HepG2 (cell line): ENCODE data around the gene GRHPR. TPM values are rescaled to one million over a fixed set of nuclear protein-coding genes. Genes with fewer than 3 reads are reported as not detected.

Source experiments
- AHR ChIP-seq: IDR thresholded peaks from 2 replicates; pipeline ENCODE4 v1.6.1; 2018; ENCODE audit warnings: missing genetic modification reagents, missing compliant biosample characterization
- CREB1 ChIP-seq, 2 experiments: fragments of 450-650 bp in 1 of 2; IDR thresholded peaks; 2 replicates each; pipeline ENCODE4 v1.6.1; 2016 to 2017; ENCODE audit warnings: control low read depth in 1 of 2, mild to moderate bottlenecking in 1 of 2, missing compliant biosample characterization in 1 of 2, missing genetic modification characterization in 1 of 2
- FOSL1 ChIP-seq: sonication (generic); formaldehyde crosslinking; IDR thresholded peaks from 2 replicates; pipeline ENCODE4 v1.9.0; 2021; ENCODE audit warnings: missing genetic modification reagents, borderline replicate concordance
- LRRFIP1 ChIP-seq: sonication (generic); formaldehyde crosslinking; conservative IDR thresholded peaks from 2 replicates; pipeline ENCODE4 v1.4.0; 2020; ENCODE audit warnings: missing genetic modification reagents
- MAFG ChIP-seq: sonication (generic); formaldehyde crosslinking; IDR thresholded peaks from 2 replicates; pipeline ENCODE4 v1.5.1; 2020; ENCODE audit warnings: mild to moderate bottlenecking, missing genetic modification reagents
- NCOR1 ChIP-seq: fragments of 200-600 bp; sonication (generic); IDR thresholded peaks from 2 replicates; pipeline ENCODE4 v1.7.0; 2017; ENCODE audit warnings: antibody characterized with exemption, low read length, borderline replicate concordance
- NFE2L1 ChIP-seq: sonication (generic); formaldehyde crosslinking; IDR thresholded peaks from 2 replicates; pipeline ENCODE4 v1.4.0; 2020; ENCODE audit warnings: missing genetic modification reagents, mild to moderate bottlenecking, borderline replicate concordance
- POGZ ChIP-seq: sonication (generic); formaldehyde crosslinking; IDR thresholded peaks from 2 replicates; pipeline ENCODE4 v1.4.0; 2020; ENCODE audit warnings: mild to moderate bottlenecking, missing genetic modification reagents
- SP4 ChIP-seq: sonication (generic); formaldehyde crosslinking; IDR thresholded peaks from 2 replicates; pipeline ENCODE4 v1.8.1; 2023; ENCODE audit warnings: mild to moderate bottlenecking, missing genetic modification reagents
- SUZ12 ChIP-seq: fragments of 150-350 bp; IDR thresholded peaks from 2 replicates; pipeline ENCODE4 v1.6.1; 2014; ENCODE audit warnings: low read depth, low read length
- TBX3 ChIP-seq: fragments of 450-650 bp; IDR thresholded peaks from 2 replicates; pipeline ENCODE4 v1.6.1; 2017; ENCODE audit warnings: antibody characterized with exemption, mild to moderate bottlenecking, inconsistent platforms, borderline replicate concordance
- TRIM24 ChIP-seq: sonication (generic); formaldehyde crosslinking; IDR thresholded peaks from 2 replicates; pipeline ENCODE4 v1.8.0; 2022; ENCODE audit warnings: mild to moderate bottlenecking, missing genetic modification reagents
- ZBED4 ChIP-seq: sonication (generic); formaldehyde crosslinking; IDR thresholded peaks from 2 replicates; pipeline ENCODE4 v1.4.0; 2020; ENCODE audit warnings: missing genetic modification reagents, borderline replicate concordance
- ZBTB33 ChIP-seq: sonication (generic); formaldehyde crosslinking; IDR thresholded peaks from 2 replicates; pipeline ENCODE4 v1.4.0; 2020; ENCODE audit warnings: missing genetic modification reagents
- ZFP37 ChIP-seq: sonication (generic); formaldehyde crosslinking; IDR thresholded peaks from 2 replicates; pipeline ENCODE4 v1.4.0; 2020; ENCODE audit warnings: missing genetic modification reagents, borderline replicate concordance
- ZNF3 ChIP-seq: IDR thresholded peaks from 2 replicates; pipeline ENCODE4 v1.7.0; 2017; ENCODE audit warnings: inconsistent platforms
- ZNF343 ChIP-seq: sonication (generic); formaldehyde crosslinking; IDR thresholded peaks from 2 replicates; pipeline ENCODE4 v1.4.0; 2020; ENCODE audit warnings: mild to moderate bottlenecking, missing genetic modification reagents
- ZNF510 ChIP-seq: sonication (generic); formaldehyde crosslinking; IDR thresholded peaks from 2 replicates; pipeline ENCODE4 v1.4.0; 2020; ENCODE audit warnings: low read depth, mild to moderate bottlenecking, missing genetic modification reagents
- polyA plus RNA-seq, 8 experiments: library from polyadenylated mRNA; depleted of rRNA in 3 of 8; stranded (reverse) in 7 of 8; unstranded in 1 of 8; fragments of >200 nt; fragmentation: Illumina TruSeq in 4 of 8; extraction: Trizol in 4 of 8; gene quantifications; 2 replicates each; pipeline versions ENCODE4 v1.2.1 to v1.2.3, GENCODE V29; 2011 to 2016; ENCODE audit warnings: low read depth in 4 of 8, missing spikeins in 1 of 8, mixed read lengths in 1 of 8; ENCODE audit not compliant: insufficient read depth in 1 of 8
- total RNA-seq, 5 experiments: library from RNA; depleted of rRNA; stranded (reverse); fragments of >200 nt; fragmentation: Illumina TruSeq; extraction: Trizol; gene quantifications; 2 replicates each; pipeline ENCODE4 v1.2.3, GENCODE V29; 2016; ENCODE audit warnings: low read depth in 1 of 5
- TF ChIP-seq, protein P1 (sequence below), 2 experiments: sonication (generic) in 1 of 2; formaldehyde crosslinking in 1 of 2; IDR thresholded peaks; 2 replicates each; pipeline versions ENCODE4 v1.5.1 to v1.6.1; 2011 to 2020; ENCODE audit warnings: borderline replicate concordance in 1 of 2, low read depth in 1 of 2, low read length in 1 of 2, mild to moderate bottlenecking in 1 of 2, missing genetic modification reagents in 1 of 2, moderate library complexity in 1 of 2

The GRHPR gene
- total and polyA plus RNA-seq, 2 of the 13 experiments (the other 11 are each of a cell fraction or from before 2014, with no cell fraction given), result 113 to 115 TPM

GRCh38 chr9:37415011-37415719 lies 7.3 kb upstream of the GRHPR start (continued):
- TF ChIP-seq ZBTB33 (CRISPR knock-in tag) (no peak), NCOR1 (no peak), FOSL1 (CRISPR knock-in tag) (no peak), SP4 (no peak), POGZ (CRISPR knock-in tag) (peak; percentile 35; the same call in 1 of the 2 replicates), ZBED4 (CRISPR knock-in tag) (no peak), ZNF510 (no peak), AHR (CRISPR knock-in tag) (no peak), LRRFIP1 (CRISPR knock-in tag) (no peak), NFE2L1 (CRISPR knock-in tag) (no peak), ZFP37 (CRISPR knock-in tag) (no peak), TBX3 (no peak), CREB1 (IDR thresholded peaks at IDR 0.05) (peak; percentile 61), CREB1 (CRISPR knock-in tag; IDR thresholded peaks at IDR 0.05) (no peak), TRIM24 (no peak), SUZ12 (no peak), ZNF343 (CRISPR knock-in tag) (no peak), MAFG (CRISPR knock-in tag) (no peak), ZNF3 (CRISPR knock-in tag) (no peak)
- TF ChIP-seq, protein P1, sequence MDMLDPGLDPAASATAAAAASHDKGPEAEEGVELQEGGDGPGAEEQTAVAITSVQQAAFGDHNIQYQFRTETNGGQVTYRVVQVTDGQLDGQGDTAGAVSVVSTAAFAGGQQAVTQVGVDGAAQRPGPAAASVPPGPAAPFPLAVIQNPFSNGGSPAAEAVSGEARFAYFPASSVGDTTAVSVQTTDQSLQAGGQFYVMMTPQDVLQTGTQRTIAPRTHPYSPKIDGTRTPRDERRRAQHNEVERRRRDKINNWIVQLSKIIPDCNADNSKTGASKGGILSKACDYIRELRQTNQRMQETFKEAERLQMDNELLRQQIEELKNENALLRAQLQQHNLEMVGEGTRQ (IDR thresholded peaks at IDR 0.05; ENCODE audit: low read depth, low read length), result no peak
- TF ChIP-seq, protein P1 (CRISPR knock-in tag; IDR thresholded peaks at IDR 0.05; ENCODE audit: borderline replicate concordance), result no peak
